H9 (cell line): ENCODE results near the gene L1CAM. TPM values are rescaled to one million over a fixed set of nuclear protein-coding genes. Genes with fewer than 3 reads are reported as not detected.

Experiments
- DNase-seq: peaks from one replicate; pipeline ENCODE4 v3.0.0-alpha.2; 2017
- H2AFZ ChIP-seq: one replicate; pipeline ENCODE4 v1.6.1; 2013; ENCODE audit warnings: mild to moderate bottlenecking, low read length, control low read depth, moderate library complexity
- H2AK5ac ChIP-seq: 2 replicates; pipeline ENCODE4 v1.6.1; 2013; ENCODE audit warnings: low read length, control low read depth, mixed read lengths; ENCODE audit not compliant: insufficient read length
- H2BK120ac ChIP-seq: one replicate; pipeline ENCODE4 v1.6.1; 2013; ENCODE audit warnings: low read depth, mild to moderate bottlenecking, low read length, control low read depth, inconsistent platforms; ENCODE audit not compliant: poor library complexity, severe bottlenecking
- H2BK12ac ChIP-seq: 2 replicates; pipeline ENCODE4 v1.6.1; 2013; ENCODE audit warnings: low read length, control low read depth, mixed read lengths, low read depth; ENCODE audit not compliant: insufficient read length
- H2BK15ac ChIP-seq: 2 replicates; pipeline ENCODE4 v1.6.1; 2013; ENCODE audit warnings: low read depth, low read length, control low read depth
- H2BK20ac ChIP-seq: one replicate; pipeline ENCODE4 v1.6.1; 2013; ENCODE audit warnings: low read depth, mild to moderate bottlenecking, low read length, control low read depth, inconsistent platforms; ENCODE audit not compliant: poor library complexity, severe bottlenecking
- H2BK5ac ChIP-seq: 2 replicates; pipeline ENCODE4 v1.6.1; 2013; ENCODE audit warnings: low read length, control low read depth, mixed read lengths; ENCODE audit not compliant: insufficient read length
- H3K14ac ChIP-seq: 2 replicates; pipeline ENCODE4 v1.6.1; 2013; ENCODE audit warnings: low read length, control low read depth; ENCODE audit not compliant: insufficient read depth
- H3K18ac ChIP-seq: 2 replicates; pipeline ENCODE4 v1.6.1; 2013; ENCODE audit warnings: low read depth, mild to moderate bottlenecking, mixed read lengths, low read length, control low read depth; ENCODE audit not compliant: insufficient read length
- H3K23ac ChIP-seq: 2 replicates; pipeline ENCODE4 v1.6.1; 2013; ENCODE audit warnings: low read length, control low read depth, mixed read lengths, low read depth; ENCODE audit not compliant: insufficient read length
- H3K23me2 ChIP-seq: 2 replicates; pipeline ENCODE4 v1.6.1; 2013; ENCODE audit warnings: low read depth, mild to moderate bottlenecking, mixed read lengths, low read length, control low read depth; ENCODE audit not compliant: insufficient read length, poor library complexity, severe bottlenecking
- H3K27ac ChIP-seq: 2 replicates; pipeline ENCODE4 v1.5.1; 2013; ENCODE audit warnings: low read length, control low read depth, mixed read lengths, low read depth; ENCODE audit not compliant: insufficient read length
- H3K27me3 ChIP-seq: 2 replicates; pipeline ENCODE4 v1.6.1; 2013; ENCODE audit warnings: low read length, control low read depth, inconsistent platforms; ENCODE audit not compliant: insufficient read depth
- H3K4ac ChIP-seq: 2 replicates; pipeline ENCODE4 v1.6.1; 2013; ENCODE audit warnings: low read depth, mild to moderate bottlenecking, control low read depth, inconsistent platforms, low read length, moderate library complexity
- H3K4me1 ChIP-seq: 2 replicates; pipeline ENCODE4 v1.6.1; 2013; ENCODE audit warnings: low read length, control low read depth, inconsistent platforms; ENCODE audit not compliant: insufficient read depth
- H3K4me2 ChIP-seq: 2 replicates; pipeline ENCODE4 v1.6.1; 2013; ENCODE audit warnings: low read length, control low read depth, mixed read lengths; ENCODE audit not compliant: insufficient read length, insufficient read depth
- H3K56ac ChIP-seq: 2 replicates; pipeline ENCODE4 v1.6.1; 2013; ENCODE audit warnings: low read depth, mild to moderate bottlenecking, mixed read lengths, low read length, control low read depth; ENCODE audit not compliant: insufficient read length
- H3K79me1 ChIP-seq: 2 replicates; pipeline ENCODE4 v1.6.1; 2013; ENCODE audit warnings: low read depth, mild to moderate bottlenecking, moderate library complexity, low read length, control low read depth, inconsistent platforms; ENCODE audit not compliant: insufficient read depth, poor library complexity, severe bottlenecking
- H3K79me2 ChIP-seq: 2 replicates; pipeline ENCODE4 v1.6.1; 2013; ENCODE audit warnings: low read length, control low read depth, inconsistent platforms; ENCODE audit not compliant: insufficient read depth
- H3K9ac ChIP-seq: 2 replicates; pipeline ENCODE4 v1.6.1; 2013; ENCODE audit warnings: low read length, control low read depth, mixed read lengths; ENCODE audit not compliant: insufficient read length; ENCODE audit errors: extremely low read depth
- H3K9me3 ChIP-seq: one replicate; pipeline ENCODE4 v1.6.1; 2013; ENCODE audit warnings: low read depth, low read length, inconsistent platforms; ENCODE audit not compliant: control insufficient read depth
- H3T11ph ChIP-seq: one replicate; pipeline ENCODE4 v1.6.1; 2013; ENCODE audit warnings: mild to moderate bottlenecking, low read length, control low read depth, inconsistent platforms
- H4K20me1 ChIP-seq: one replicate; pipeline ENCODE4 v1.6.1; 2013; ENCODE audit not compliant: control insufficient read depth, insufficient read length, insufficient read depth
- H4K5ac ChIP-seq: 2 replicates; pipeline ENCODE4 v1.6.1; 2013; ENCODE audit warnings: low read depth, mild to moderate bottlenecking, mixed read lengths, low read length, control low read depth; ENCODE audit not compliant: insufficient read length
- H4K8ac ChIP-seq: replicated peaks from 2 replicates; pipeline ENCODE4 v1.6.1; 2013; ENCODE audit warnings: low read length, control low read depth, mixed read lengths, low read depth; ENCODE audit not compliant: insufficient read length
- H4K91ac ChIP-seq: 2 replicates; pipeline ENCODE4 v1.6.1; 2013; ENCODE audit warnings: low read depth, mild to moderate bottlenecking, moderate library complexity, mixed read lengths, low read length, control low read depth; ENCODE audit not compliant: insufficient read length
- H3K27ac Mint-ChIP-seq, 3 experiments: 2 replicates in 2 of 3; 3 replicates in 1 of 3; pipeline ENCODE4 v1.8.0; 2020 to 2021; ENCODE audit warnings: mixed read lengths in 3 of 3, mild to moderate bottlenecking in 1 of 3, moderate library complexity in 1 of 3
- H3K27me3 Mint-ChIP-seq: 2 replicates; pipeline ENCODE4 v1.8.0; 2021; ENCODE audit warnings: low read depth, mild to moderate bottlenecking, moderate library complexity, mixed read lengths
- H3K36me3 Mint-ChIP-seq, 3 experiments: 2 replicates in 2 of 3; 3 replicates in 1 of 3; pipeline ENCODE4 v1.8.0; 2020 to 2021; ENCODE audit warnings: low read depth in 3 of 3, mixed read lengths in 3 of 3; ENCODE audit not compliant: insufficient read depth in 1 of 3
- H3K4me1 Mint-ChIP-seq, 2 experiments: 2 replicates each; pipeline ENCODE4 v1.8.0; 2020; ENCODE audit warnings: mixed read lengths in 2 of 2
- H3K4me3 Mint-ChIP-seq, 2 experiments: 2 replicates in 1 of 2; 3 replicates in 1 of 2; pipeline ENCODE4 v1.8.0; 2020 to 2021; ENCODE audit warnings: mild to moderate bottlenecking in 2 of 2, mixed read lengths in 2 of 2, moderate library complexity in 1 of 2
- H3K9me3 Mint-ChIP-seq, 2 experiments: 2 replicates in 1 of 2; 3 replicates in 1 of 2; pipeline ENCODE4 v1.8.0; 2020; ENCODE audit warnings: mild to moderate bottlenecking in 2 of 2, mixed read lengths in 2 of 2, moderate library complexity in 1 of 2
- WGBS: extraction: QIAGEN DNeasy Blood & Tissue Kit; methylation state at CpG from one replicate; pipeline ENCODE4 v1.1.7; 2013; ENCODE audit warnings: missing lambda C conversion rate, low lambda C conversion rate, mixed read lengths; ENCODE audit not compliant: insufficient read length; ENCODE audit errors: extremely low coverage; 5-methylcytosine and 5-hydroxymethylcytosine counted together
- total RNA-seq: library from RNA; stranded (reverse); gene quantifications from 2 replicates; pipeline ENCODE4 v1.2.1, GENCODE V29; 2021
- TF ChIP-seq, protein P1 (sequence below): fragments of 200-600 bp; sonication (generic); conservative IDR thresholded peaks from 3 replicates; pipeline ENCODE4 v1.8.0; 2021; ENCODE audit warnings: antibody characterized with exemption, mild to moderate bottlenecking

L1CAM gene
- total RNA-seq, 1 experiment from 2014 or later, result 22.7 TPM

DNA sequence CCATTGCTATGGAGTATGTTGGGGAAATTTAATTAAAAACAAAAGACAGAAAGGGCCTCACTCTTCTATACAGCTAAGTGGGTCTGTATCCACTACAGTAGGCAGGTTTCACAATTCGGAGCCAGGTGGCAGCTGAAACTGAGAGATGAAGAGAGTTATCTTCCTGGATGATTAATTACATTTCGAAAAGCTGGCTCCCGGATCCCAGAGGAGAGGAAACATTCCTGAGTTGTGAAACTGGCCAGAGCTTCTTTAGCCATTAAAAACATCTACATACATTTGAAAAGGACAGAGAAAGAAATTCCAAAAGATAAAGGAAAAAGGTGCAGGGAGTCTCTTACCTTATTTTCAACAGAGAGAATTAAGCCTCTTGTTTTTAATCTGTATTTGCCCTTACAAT, 40.1 kb downstream of the L1CAM start:
- H3K79me2 ChIP-seq, result no peaks in the 10 kb centered on the region
- DNase-seq, result no peak
- no peak overlapping the region for H3K56ac ChIP-seq
- H3T11ph ChIP-seq, result no peak overlapping the region
- no peak overlapping the region for H3K9ac ChIP-seq
- no peak overlapping the region for H4K8ac ChIP-seq
- H3K27me3 Mint-ChIP-seq, result peaks cover 7% of the 10 kb centered on the region
- H2BK20ac ChIP-seq, result no peak overlapping the region
- TF ChIP-seq, protein P1, sequence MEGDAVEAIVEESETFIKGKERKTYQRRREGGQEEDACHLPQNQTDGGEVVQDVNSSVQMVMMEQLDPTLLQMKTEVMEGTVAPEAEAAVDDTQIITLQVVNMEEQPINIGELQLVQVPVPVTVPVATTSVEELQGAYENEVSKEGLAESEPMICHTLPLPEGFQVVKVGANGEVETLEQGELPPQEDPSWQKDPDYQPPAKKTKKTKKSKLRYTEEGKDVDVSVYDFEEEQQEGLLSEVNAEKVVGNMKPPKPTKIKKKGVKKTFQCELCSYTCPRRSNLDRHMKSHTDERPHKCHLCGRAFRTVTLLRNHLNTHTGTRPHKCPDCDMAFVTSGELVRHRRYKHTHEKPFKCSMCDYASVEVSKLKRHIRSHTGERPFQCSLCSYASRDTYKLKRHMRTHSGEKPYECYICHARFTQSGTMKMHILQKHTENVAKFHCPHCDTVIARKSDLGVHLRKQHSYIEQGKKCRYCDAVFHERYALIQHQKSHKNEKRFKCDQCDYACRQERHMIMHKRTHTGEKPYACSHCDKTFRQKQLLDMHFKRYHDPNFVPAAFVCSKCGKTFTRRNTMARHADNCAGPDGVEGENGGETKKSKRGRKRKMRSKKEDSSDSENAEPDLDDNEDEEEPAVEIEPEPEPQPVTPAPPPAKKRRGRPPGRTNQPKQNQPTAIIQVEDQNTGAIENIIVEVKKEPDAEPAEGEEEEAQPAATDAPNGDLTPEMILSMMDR, result no peak
- peak overlapping the region; percentile 83 for H3K27ac ChIP-seq
- peak overlapping the region; percentile 24 to 69; a peak in 3 of 5 replicates for H3K4me3 Mint-ChIP-seq
- H2BK15ac ChIP-seq, result no peak overlapping the region
- H3K27ac Mint-ChIP-seq, result peak overlapping the region in 2 of 3 experiments; percentile 67 to 76; a peak in 4 of 7 replicates
- H3K4me1 Mint-ChIP-seq, result peaks cover 47% of the 10 kb centered on the region in 2 experiments
- H4K20me1 ChIP-seq, result no peaks in the 10 kb centered on the region
- no peak overlapping the region for H3K14ac ChIP-seq
- H3K4me2 ChIP-seq, result peak overlapping the region; percentile 14
- H3K23me2 ChIP-seq, result no peaks in the 10 kb centered on the region
- no peaks in the 10 kb centered on the region; the same call in 1 of the 2 replicates for H3K4me1 ChIP-seq
- no peak overlapping the region for H2AK5ac ChIP-seq
- no peak overlapping the region for H2BK120ac ChIP-seq
- no peak overlapping the region for H3K4ac ChIP-seq
- no peak overlapping the region for H2BK12ac ChIP-seq
- H3K79me1 ChIP-seq, result no peaks in the 10 kb centered on the region
- peaks cover 2 to 4% (median 2%) of the 10 kb centered on the region in 3 experiments; a peak in 5 of 7 replicates for H3K36me3 Mint-ChIP-seq
- H3K9me3 Mint-ChIP-seq, result peaks cover 55 to 70% of the 10 kb centered on the region in 2 experiments
- H2BK5ac ChIP-seq, result no peak overlapping the region
- H4K5ac ChIP-seq, result no peak overlapping the region
- WGBS, result no CpG with 5 or more reads among the region's 3 CpGs
- no peak overlapping the region for H4K91ac ChIP-seq
- H2AFZ ChIP-seq, result no peak overlapping the region
- no peaks in the 10 kb centered on the region for H3K27me3 ChIP-seq
- no peak overlapping the region for H3K23ac ChIP-seq
- no peak overlapping the region for H3K18ac ChIP-seq
- peaks cover 8% of the 10 kb centered on the region for H3K9me3 ChIP-seq
